ENCODE measurements around the gene SNRNP35.
"Not testable (repeated sequence)": the region's sequence is repeated elsewhere in the genome, so short reads cannot be mapped to it uniquely, and the experiment has no call there.

DNA sequence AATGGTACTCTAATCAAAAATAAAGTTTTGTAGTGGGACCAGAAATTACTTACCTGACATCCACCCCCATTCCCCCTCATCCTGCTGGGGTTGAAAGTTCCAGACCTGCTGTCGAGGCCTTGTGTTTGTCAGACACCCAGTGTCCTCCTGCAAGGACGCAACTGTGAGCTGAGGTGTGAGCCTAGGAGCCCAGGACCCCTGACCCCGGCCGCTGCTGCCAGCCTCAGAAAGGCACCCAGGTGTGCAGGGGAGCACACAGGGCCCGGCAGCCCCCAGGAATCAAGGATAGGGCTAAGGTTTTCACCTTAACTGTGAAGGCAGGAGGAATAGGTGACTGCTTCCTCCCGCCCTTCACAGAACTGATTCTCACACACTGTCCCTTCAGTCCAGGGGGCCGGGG lies 49.3 kb upstream of the SNRNP35 start:
- not testable (repeated sequence) for TF ChIP-seq SIN3A (conservative IDR thresholded peaks at IDR 0.05 in 1 of 2, IDR thresholded peaks at IDR 0.05 in 1 of 2; ENCODE audit: low read depth in 1 of 2, low read length in 2 of 2); TAF1 (IDR thresholded peaks at IDR 0.05; ENCODE audit: low read depth, low read length)
- TF ChIP-seq, protein P1, sequence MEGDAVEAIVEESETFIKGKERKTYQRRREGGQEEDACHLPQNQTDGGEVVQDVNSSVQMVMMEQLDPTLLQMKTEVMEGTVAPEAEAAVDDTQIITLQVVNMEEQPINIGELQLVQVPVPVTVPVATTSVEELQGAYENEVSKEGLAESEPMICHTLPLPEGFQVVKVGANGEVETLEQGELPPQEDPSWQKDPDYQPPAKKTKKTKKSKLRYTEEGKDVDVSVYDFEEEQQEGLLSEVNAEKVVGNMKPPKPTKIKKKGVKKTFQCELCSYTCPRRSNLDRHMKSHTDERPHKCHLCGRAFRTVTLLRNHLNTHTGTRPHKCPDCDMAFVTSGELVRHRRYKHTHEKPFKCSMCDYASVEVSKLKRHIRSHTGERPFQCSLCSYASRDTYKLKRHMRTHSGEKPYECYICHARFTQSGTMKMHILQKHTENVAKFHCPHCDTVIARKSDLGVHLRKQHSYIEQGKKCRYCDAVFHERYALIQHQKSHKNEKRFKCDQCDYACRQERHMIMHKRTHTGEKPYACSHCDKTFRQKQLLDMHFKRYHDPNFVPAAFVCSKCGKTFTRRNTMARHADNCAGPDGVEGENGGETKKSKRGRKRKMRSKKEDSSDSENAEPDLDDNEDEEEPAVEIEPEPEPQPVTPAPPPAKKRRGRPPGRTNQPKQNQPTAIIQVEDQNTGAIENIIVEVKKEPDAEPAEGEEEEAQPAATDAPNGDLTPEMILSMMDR (IDR thresholded peaks at IDR 0.05; ENCODE audit: control extremely low read depth in 1 of 3, insufficient read depth in 1 of 3, low read depth in 1 of 3, low read length in 3 of 3), result not testable (repeated sequence)

All from H1 (cell line).